Stimulated activated CD8-positive, alpha-beta memory T cell treated with anti-CD3 and anti-CD28 coated beads, Interleukin-4, amount 100 ng/mL, for 48 hours (primary cell): ENCODE results near the gene PTPRN2.

ENCODE experiments used
- DNase-seq: peaks from one replicate; pipeline ENCODE4 v3.0.0-alpha.2; 2020

PTPRN2 gene

GRCh38 chr7:158074896-158075632 is 512.6 kb downstream of the PTPRN2 start:
- no peak for DNase-seq

- DNase-seq, result no peak
These were observed 513.5 kb downstream of the PTPRN2 start for GRCh38 chr7:158073845-158074840.

GRCh38 chr7:158072991-158073730 is 514.5 kb downstream of the PTPRN2 start:
- no peak for DNase-seq

- no peak for DNase-seq
These were observed 517.3 kb downstream of the PTPRN2 start for GRCh38 chr7:158070222-158070920.

- DNase-seq, result no peak
These were observed 518.8 kb downstream of the PTPRN2 start for GRCh38 chr7:158068853-158069252.

- no peak for DNase-seq
These were observed 519.6 kb downstream of the PTPRN2 start for GRCh38 chr7:158067931-158068482.

- no peak for DNase-seq
These were observed 520.2 kb downstream of the PTPRN2 start for GRCh38 chr7:158067219-158067930.

GRCh38 chr7:158066085-158066484 is 521.5 kb downstream of the PTPRN2 start:
- DNase-seq, result no peak

- no peak for DNase-seq
These were observed 522.3 kb downstream of the PTPRN2 start for GRCh38 chr7:158065340-158065739.

- no peak for DNase-seq
These were observed 523.0 kb downstream of the PTPRN2 start for GRCh38 chr7:158064631-158065030.

- no peak for DNase-seq
These were observed 523.6 kb downstream of the PTPRN2 start for GRCh38 chr7:158063850-158064610.

- DNase-seq, result no peak
These were observed 525.0 kb downstream of the PTPRN2 start for GRCh38 chr7:158062661-158063060.

- no peak for DNase-seq
These were observed 525.6 kb downstream of the PTPRN2 start for GRCh38 chr7:158061884-158062656.

- no peak for DNase-seq
These were observed 526.5 kb downstream of the PTPRN2 start for GRCh38 chr7:158061026-158061630.

GRCh38 chr7:158060216-158060615 is 527.4 kb downstream of the PTPRN2 start:
- no peak for DNase-seq

GRCh38 chr7:158057446-158057845 is 530.2 kb downstream of the PTPRN2 start:
- DNase-seq, result no peak

GRCh38 chr7:158056761-158057160 is 530.9 kb downstream of the PTPRN2 start:
- DNase-seq, result no peak

GRCh38 chr7:158055726-158056510 is 531.7 kb downstream of the PTPRN2 start:
- no peak for DNase-seq

GRCh38 chr7:158054611-158055010 is 533.0 kb downstream of the PTPRN2 start:
- DNase-seq, result no peak
